CD4-positive, alpha-beta T cell treated with Interferon alpha-2 for 1 hour (primary cell): ENCODE results near the gene MOGAT2.
"Not testable (repeated sequence)": the region's sequence is repeated elsewhere in the genome, so short reads cannot be mapped to it uniquely, and the experiment has no call there.

Source experiments
- DNase-seq, 2 donors: peaks; one replicate each; pipeline ENCODE4 v3.0.0-alpha.2; 2020 to 2022

MOGAT2 gene

GRCh38 chr11:75717608-75718418, at the start of gene MOGAT2:
MOGAT2 (plus strand) TSS chr11:75717838; CDS start chr11:75717889, 51 bp downstream.
- DNase-seq = no peak

GRCh38 chr11:75668451-75669297, 49.0 kb upstream of the MOGAT2 start, which contains the start of gene MAP6:
MAP6 (minus strand) TSS chr11:75669038; CDS start chr11:75668369, 669 bp downstream.
- DNase-seq = peak in 1 of 2 donors; percentile 8

- DNase-seq = peak in 1 of 2 donors; percentile 7
These were observed 43.6 kb upstream of the MOGAT2 start for GRCh38 chr11:75673977-75674582.

- DNase-seq = no peak
These were observed 40.4 kb upstream of the MOGAT2 start for GRCh38 chr11:75677275-75677674.

- no peak for DNase-seq
These were observed 39.7 kb upstream of the MOGAT2 start for GRCh38 chr11:75677909-75678308.

- no peak for DNase-seq
These were observed 38.9 kb upstream of the MOGAT2 start for GRCh38 chr11:75678620-75679259.

GRCh38 chr11:75679566-75679965, 38.1 kb upstream of the MOGAT2 start:
- no peak for DNase-seq

- DNase-seq = not testable (repeated sequence)
These were observed 33.8 kb upstream of the MOGAT2 start for GRCh38 chr11:75683856-75684255.

- DNase-seq = peak in 1 of 2 donors; percentile 22
These were observed 27.6 kb upstream of the MOGAT2 start for GRCh38 chr11:75689863-75690609.

GRCh38 chr11:75691804-75692203, 25.8 kb upstream of the MOGAT2 start:
- DNase-seq = no peak

GRCh38 chr11:75697906-75698581, 19.6 kb upstream of the MOGAT2 start:
- no peak for DNase-seq

GRCh38 chr11:75700940-75701339, 16.7 kb upstream of the MOGAT2 start:
- no peak for DNase-seq

- DNase-seq = no peak
These were observed 13.9 kb upstream of the MOGAT2 start for GRCh38 chr11:75703695-75704237.

- no peak for DNase-seq
These were observed 12.1 kb upstream of the MOGAT2 start for GRCh38 chr11:75705541-75705940.

- peak; percentile 62 for DNase-seq
These were observed 11.3 kb upstream of the MOGAT2 start for GRCh38 chr11:75706260-75706729.

- DNase-seq = no peak
These were observed 3.4 kb upstream of the MOGAT2 start for GRCh38 chr11:75714211-75714610.

GRCh38 chr11:75715688-75716087, 1.9 kb upstream of the MOGAT2 start:
- DNase-seq = no peak

- no peak for DNase-seq
These were observed 979 bp upstream of the MOGAT2 start for GRCh38 chr11:75716659-75717058.

- no peak for DNase-seq
These were observed 1.0 kb downstream of the MOGAT2 start for GRCh38 chr11:75718419-75719339.
